Measurements from ENCODE around the gene HS6ST3.
A peak's percentile ranks its signal among the peaks of the same experiment; 100 is the strongest.
"Not testable (repeated sequence)": the region's sequence is repeated elsewhere in the genome, so short reads cannot be mapped to it uniquely, and the experiment has no call there.

HS6ST3 gene

GRCh38 chr13:96769874-96770273, 680.0 kb downstream of the HS6ST3 start:
- H2BK12ac ChIP-seq (ENCODE audit: low read length in 2 of 2), result no peak overlapping the region
- no peak overlapping the region for H3K18ac ChIP-seq (ENCODE audit: low read depth in 1 of 2, low read length in 2 of 2)
- no peak overlapping the region for H3K27ac ChIP-seq (ENCODE audit: low read length, poor library complexity, severe bottlenecking)
- H3K4me3 ChIP-seq (ENCODE audit: insufficient read depth in 1 of 2, low read depth in 1 of 2, low read length in 2 of 2), result no peak overlapping the region
- no peaks in the 10 kb centered on the region for H3K79me1 ChIP-seq (replicated peaks; ENCODE audit: low read length, poor library complexity, severe bottlenecking)
- H4K8ac ChIP-seq (ENCODE audit: low read length), result no peak overlapping the region
- WGBS, result no CpG with 5 or more reads among the region's 1 CpG
- no peaks in the 10 kb centered on the region for H3K9me3 ChIP-seq (ENCODE audit: control insufficient read depth, low read length)
- H3K23ac ChIP-seq (ENCODE audit: low read length in 2 of 2), result no peak overlapping the region
- no peak overlapping the region for H3K14ac ChIP-seq (ENCODE audit: low read length in 2 of 2)
- H2BK5ac ChIP-seq (ENCODE audit: low read depth, low read length, poor library complexity, severe bottlenecking), result no peak overlapping the region
- peak; percentile 34 for DNase-seq
- H3K4ac ChIP-seq (ENCODE audit: low read depth in 1 of 2, low read length in 2 of 2), result no peak overlapping the region
- H2BK15ac ChIP-seq (ENCODE audit: low read depth, poor library complexity, severe bottlenecking), result no peak overlapping the region
- no peak overlapping the region for H4K91ac ChIP-seq (ENCODE audit: low read length)
- no peak overlapping the region for H2BK120ac ChIP-seq (ENCODE audit: low read depth, low read length)
- H2AFZ ChIP-seq (ENCODE audit: low read depth, low read length), result no peak overlapping the region
- no peaks in the 10 kb centered on the region for H3K36me3 ChIP-seq (ENCODE audit: control insufficient read depth in 1 of 2, insufficient read depth in 2 of 2, low read depth in 1 of 2, low read length in 2 of 2)
- no peaks in the 10 kb centered on the region for H3K27me3 ChIP-seq (ENCODE audit: control insufficient read depth in 1 of 2, insufficient read depth in 1 of 2, low read length in 2 of 2)
- H3K9ac ChIP-seq (ENCODE audit: low read length), result no peak overlapping the region
- no peaks in the 10 kb centered on the region for H3K4me1 ChIP-seq (ENCODE audit: control insufficient read depth, insufficient read depth, low read depth, low read length)
- H2AK5ac ChIP-seq (ENCODE audit: low read length, severe bottlenecking), result no peak overlapping the region
- no peak overlapping the region for H3K4me2 ChIP-seq (ENCODE audit: low read length, poor library complexity, severe bottlenecking)

- Histone ChIP-seq H4K8ac (ENCODE audit: low read length) (no peak overlapping the region), H2BK12ac (ENCODE audit: low read length in 2 of 2) (no peak overlapping the region), H3K18ac (ENCODE audit: low read depth in 1 of 2, low read length in 2 of 2) (no peak overlapping the region), H3K9ac (ENCODE audit: low read length) (no peak overlapping the region), H3K9me3 (ENCODE audit: control insufficient read depth, low read length) (no peaks in the 10 kb centered on the region), H3K4me3 (ENCODE audit: insufficient read depth in 1 of 2, low read depth in 1 of 2, low read length in 2 of 2) (no peak overlapping the region), H3K4me1 (ENCODE audit: control insufficient read depth, insufficient read depth, low read depth, low read length) (no peaks in the 10 kb centered on the region), H3K23ac (ENCODE audit: low read length in 2 of 2) (no peak overlapping the region), H3K4me2 (ENCODE audit: low read length, poor library complexity, severe bottlenecking) (no peak overlapping the region), H3K14ac (ENCODE audit: low read length in 2 of 2) (no peak overlapping the region), H2BK5ac (ENCODE audit: low read depth, low read length, poor library complexity, severe bottlenecking) (no peak overlapping the region), H3K79me1 (replicated peaks; ENCODE audit: low read length, poor library complexity, severe bottlenecking) (no peaks in the 10 kb centered on the region), H2AFZ (ENCODE audit: low read depth, low read length) (no peak overlapping the region), H3K27ac (ENCODE audit: low read length, poor library complexity, severe bottlenecking) (no peak overlapping the region), H3K36me3 (ENCODE audit: control insufficient read depth in 1 of 2, insufficient read depth in 2 of 2, low read depth in 1 of 2, low read length in 2 of 2) (no peaks in the 10 kb centered on the region), H4K91ac (ENCODE audit: low read length) (no peak overlapping the region), H3K27me3 (ENCODE audit: control insufficient read depth in 1 of 2, insufficient read depth in 1 of 2, low read length in 2 of 2) (no peaks in the 10 kb centered on the region), H2AK5ac (ENCODE audit: low read length, severe bottlenecking) (no peak overlapping the region), H2BK15ac (ENCODE audit: low read depth, poor library complexity, severe bottlenecking) (no peak overlapping the region), H2BK120ac (ENCODE audit: low read depth, low read length) (no peak overlapping the region), H3K4ac (ENCODE audit: low read depth in 1 of 2, low read length in 2 of 2) (no peak overlapping the region)
- WGBS, result 97% methylated on average over 6 of the region's 6 CpGs
- no peak for DNase-seq
These were observed 681.8 kb downstream of the HS6ST3 start for GRCh38 chr13:96771486-96772367.

GRCh38 chr13:96772426-96772825, 682.5 kb downstream of the HS6ST3 start:
- no peak overlapping the region for H3K4me3 ChIP-seq (ENCODE audit: insufficient read depth in 1 of 2, low read depth in 1 of 2, low read length in 2 of 2)
- H2BK120ac ChIP-seq (ENCODE audit: low read depth, low read length), result no peak overlapping the region
- DNase-seq, result no peak
- no peak overlapping the region for H4K8ac ChIP-seq (ENCODE audit: low read length)
- no peak overlapping the region for H2BK12ac ChIP-seq (ENCODE audit: low read length in 2 of 2)
- H3K4ac ChIP-seq (ENCODE audit: low read depth in 1 of 2, low read length in 2 of 2), result no peak overlapping the region
- H4K91ac ChIP-seq (ENCODE audit: low read length), result no peak overlapping the region
- WGBS, result 96% methylated on average over 1 of the region's 2 CpGs
- H2AK5ac ChIP-seq (ENCODE audit: low read length, severe bottlenecking), result no peak overlapping the region
- no peaks in the 10 kb centered on the region for H3K4me1 ChIP-seq (ENCODE audit: control insufficient read depth, insufficient read depth, low read depth, low read length)
- no peaks in the 10 kb centered on the region for H3K79me1 ChIP-seq (replicated peaks; ENCODE audit: low read length, poor library complexity, severe bottlenecking)
- H3K27me3 ChIP-seq (ENCODE audit: control insufficient read depth in 1 of 2, insufficient read depth in 1 of 2, low read length in 2 of 2), result no peaks in the 10 kb centered on the region
- no peak overlapping the region for H2BK15ac ChIP-seq (ENCODE audit: low read depth, poor library complexity, severe bottlenecking)
- H3K27ac ChIP-seq (ENCODE audit: low read length, poor library complexity, severe bottlenecking), result no peak overlapping the region
- H3K18ac ChIP-seq (ENCODE audit: low read depth in 1 of 2, low read length in 2 of 2), result no peak overlapping the region
- no peaks in the 10 kb centered on the region for H3K9me3 ChIP-seq (ENCODE audit: control insufficient read depth, low read length)
- H3K23ac ChIP-seq (ENCODE audit: low read length in 2 of 2), result no peak overlapping the region
- no peak overlapping the region for H3K9ac ChIP-seq (ENCODE audit: low read length)
- no peak overlapping the region for H2AFZ ChIP-seq (ENCODE audit: low read depth, low read length)
- H2BK5ac ChIP-seq (ENCODE audit: low read depth, low read length, poor library complexity, severe bottlenecking), result no peak overlapping the region
- H3K4me2 ChIP-seq (ENCODE audit: low read length, poor library complexity, severe bottlenecking), result no peak overlapping the region
- H3K36me3 ChIP-seq (ENCODE audit: control insufficient read depth in 1 of 2, insufficient read depth in 2 of 2, low read depth in 1 of 2, low read length in 2 of 2), result no peaks in the 10 kb centered on the region
- H3K14ac ChIP-seq (ENCODE audit: low read length in 2 of 2), result no peak overlapping the region

- H3K18ac ChIP-seq (ENCODE audit: low read depth in 1 of 2, low read length in 2 of 2); H2BK120ac ChIP-seq (ENCODE audit: low read depth, low read length); DNase-seq; H2BK15ac ChIP-seq (ENCODE audit: low read depth, poor library complexity, severe bottlenecking); H3K4ac ChIP-seq (ENCODE audit: low read depth in 1 of 2, low read length in 2 of 2); H3K23ac ChIP-seq (ENCODE audit: low read length in 2 of 2); H2BK5ac ChIP-seq (ENCODE audit: low read depth, low read length, poor library complexity, severe bottlenecking); H3K4me3 ChIP-seq (ENCODE audit: insufficient read depth in 1 of 2, low read depth in 1 of 2, low read length in 2 of 2); H4K8ac ChIP-seq (ENCODE audit: low read length); H3K27me3 ChIP-seq (ENCODE audit: control insufficient read depth in 1 of 2, insufficient read depth in 1 of 2, low read length in 2 of 2); H3K36me3 ChIP-seq (ENCODE audit: control insufficient read depth in 1 of 2, insufficient read depth in 2 of 2, low read depth in 1 of 2, low read length in 2 of 2); H3K4me1 ChIP-seq (ENCODE audit: control insufficient read depth, insufficient read depth, low read depth, low read length); H3K79me1 ChIP-seq (replicated peaks; ENCODE audit: low read length, poor library complexity, severe bottlenecking); H3K27ac ChIP-seq (ENCODE audit: low read length, poor library complexity, severe bottlenecking); H3K4me2 ChIP-seq (ENCODE audit: low read length, poor library complexity, severe bottlenecking); H4K91ac ChIP-seq (ENCODE audit: low read length); H3K9me3 ChIP-seq (ENCODE audit: control insufficient read depth, low read length); H2AFZ ChIP-seq (ENCODE audit: low read depth, low read length); H2BK12ac ChIP-seq (ENCODE audit: low read length in 2 of 2); H3K9ac ChIP-seq (ENCODE audit: low read length); H2AK5ac ChIP-seq (ENCODE audit: low read length, severe bottlenecking); H3K14ac ChIP-seq (ENCODE audit: low read length in 2 of 2): not testable (repeated sequence)
- 100% methylated on average over 1 of the region's 3 CpGs for WGBS
These were observed 688.4 kb downstream of the HS6ST3 start for GRCh38 chr13:96778302-96778701.
